GM19193 (cell line): ENCODE data around the gene TFCP2.

Source experiments
- POLR2A ChIP-seq: IDR thresholded peaks from 4 replicates; pipeline ENCODE4 v1.6.1; 2011; ENCODE audit not compliant: insufficient read depth, insufficient read length; ENCODE audit errors: extremely low read depth

TFCP2 gene

DNA sequence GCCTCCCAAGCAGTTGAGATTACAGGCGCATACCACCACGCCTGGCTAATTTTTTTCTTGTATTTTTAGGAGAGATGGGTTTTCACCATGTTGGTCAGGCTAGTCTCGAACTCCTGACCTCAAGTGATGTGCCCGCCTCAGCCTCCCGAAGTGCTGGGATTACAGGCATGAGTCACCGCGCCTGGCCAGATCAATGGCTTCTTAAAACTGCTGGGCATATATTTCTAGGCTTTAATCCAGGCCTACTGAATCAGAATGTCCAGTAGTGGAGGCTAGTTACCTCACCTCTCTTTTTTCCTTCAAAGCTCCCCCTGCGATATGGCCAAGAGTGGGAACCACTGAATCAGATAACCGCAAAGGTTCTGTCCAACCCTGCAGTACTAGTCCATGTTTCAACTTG lies 27.9 kb upstream of the TFCP2 start:
- no peak for TF ChIP-seq POLR2A

GRCh38 chr12:51200156-51200555 lies 27.2 kb upstream of the TFCP2 start:
- no peak for TF ChIP-seq POLR2A

DNA sequence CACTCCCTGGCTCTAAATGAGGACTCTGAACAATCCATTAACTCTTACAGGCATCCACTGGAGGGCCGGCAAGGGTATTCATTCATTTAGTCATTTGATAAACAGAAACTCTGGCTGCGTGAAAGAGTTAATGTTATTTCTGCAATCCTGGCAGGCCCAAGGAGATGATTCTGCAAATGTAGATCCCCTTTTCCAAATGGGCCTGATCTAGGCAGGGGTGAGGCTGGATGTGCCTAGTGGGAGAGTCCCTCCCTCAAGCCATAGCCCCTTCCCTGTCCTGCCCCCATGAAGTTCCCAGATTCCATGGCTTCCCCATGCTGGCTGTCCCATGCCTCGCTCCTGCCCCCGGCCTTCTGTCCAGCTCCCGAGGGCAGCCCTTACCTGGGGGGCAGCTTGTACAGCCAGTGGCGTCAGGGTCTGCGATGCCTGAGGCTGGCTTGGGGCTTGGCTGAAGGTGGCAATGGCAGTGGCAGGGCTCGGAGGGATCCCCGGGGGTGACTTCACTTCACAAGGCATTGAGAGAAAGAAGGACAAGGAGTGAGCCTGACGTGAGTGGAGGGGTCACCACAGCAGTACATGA lies 26.5 kb upstream of the TFCP2 start:
- no peak for TF ChIP-seq POLR2A

GRCh38 chr12:51198568-51199365 lies 25.8 kb upstream of the TFCP2 start:
- no peak for TF ChIP-seq POLR2A

DNA sequence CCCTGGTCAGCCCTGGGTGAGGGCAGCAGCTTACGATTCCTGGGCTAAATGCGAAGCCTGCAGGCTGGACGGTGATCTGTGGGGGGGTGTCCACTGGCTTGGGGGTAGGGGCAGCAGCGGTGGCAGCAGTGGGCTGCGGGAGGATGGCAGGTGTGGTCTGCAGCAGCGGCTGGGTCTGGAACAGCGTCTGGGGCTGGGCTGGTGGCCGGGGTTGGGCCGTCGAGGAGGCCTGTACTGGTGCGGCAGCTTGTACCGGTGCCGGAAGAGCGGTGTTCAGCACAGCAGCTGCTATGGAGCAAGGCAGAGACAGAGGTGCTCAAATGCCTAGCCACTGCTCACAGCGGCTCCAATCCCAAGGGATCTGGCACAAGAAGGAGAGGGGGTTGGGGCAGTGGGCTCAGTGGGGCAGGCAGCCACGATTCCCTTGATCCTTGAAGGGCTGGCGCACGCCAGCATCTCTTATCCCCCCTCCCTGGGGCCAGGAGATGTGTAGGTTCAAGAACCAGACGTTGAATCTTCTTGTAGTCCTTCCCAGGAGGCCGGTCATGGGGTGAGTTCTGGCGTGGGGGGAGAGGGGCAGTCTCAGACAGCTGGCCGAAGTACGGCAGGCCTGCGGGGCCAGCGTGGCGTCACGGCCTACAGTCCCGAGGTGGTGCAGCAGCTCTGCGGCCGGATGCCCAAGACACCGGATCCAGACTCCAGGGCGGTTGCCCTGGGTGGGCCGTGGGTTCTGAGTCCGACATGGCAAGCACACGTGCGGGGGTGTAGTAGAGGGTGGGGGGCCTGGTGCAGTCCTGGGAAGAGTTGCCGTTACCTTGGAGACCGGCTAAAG lies 25.0 kb upstream of the TFCP2 start:
- no peak for TF ChIP-seq POLR2A

- TF ChIP-seq POLR2A, result no peak
These were observed 23.6 kb upstream of the TFCP2 start for GRCh38 chr12:51196547-51196946.

GRCh38 chr12:51195841-51196240 lies 22.9 kb upstream of the TFCP2 start:
- no peak for TF ChIP-seq POLR2A

DNA sequence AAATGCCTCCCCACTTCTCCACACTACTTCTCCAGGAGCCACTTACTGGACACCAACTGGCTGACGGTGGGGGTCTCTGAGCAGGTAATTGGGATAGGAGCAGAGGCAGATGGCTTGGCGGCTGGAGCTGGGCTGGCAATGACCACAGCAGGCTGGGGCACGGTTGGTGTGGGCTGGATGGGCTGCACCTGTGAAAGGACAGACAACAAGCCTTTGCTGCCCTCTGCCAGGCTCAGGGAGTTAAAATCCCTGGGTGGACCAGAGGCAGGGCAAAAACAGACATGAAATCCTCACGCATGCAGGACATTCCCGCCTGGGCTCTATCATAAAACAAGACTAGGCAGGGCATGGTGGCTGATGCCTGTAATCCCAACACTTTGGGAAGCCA lies 19.3 kb upstream of the TFCP2 start:
- no peak for TF ChIP-seq POLR2A

GRCh38 chr12:51191516-51192283 lies 18.8 kb upstream of the TFCP2 start:
- no peak for TF ChIP-seq POLR2A

- TF ChIP-seq POLR2A, result no peak
These were observed 17.9 kb upstream of the TFCP2 start for GRCh38 chr12:51190820-51191219.

GRCh38 chr12:51189790-51190355 lies 16.9 kb upstream of the TFCP2 start:
- TF ChIP-seq POLR2A, result no peak

DNA sequence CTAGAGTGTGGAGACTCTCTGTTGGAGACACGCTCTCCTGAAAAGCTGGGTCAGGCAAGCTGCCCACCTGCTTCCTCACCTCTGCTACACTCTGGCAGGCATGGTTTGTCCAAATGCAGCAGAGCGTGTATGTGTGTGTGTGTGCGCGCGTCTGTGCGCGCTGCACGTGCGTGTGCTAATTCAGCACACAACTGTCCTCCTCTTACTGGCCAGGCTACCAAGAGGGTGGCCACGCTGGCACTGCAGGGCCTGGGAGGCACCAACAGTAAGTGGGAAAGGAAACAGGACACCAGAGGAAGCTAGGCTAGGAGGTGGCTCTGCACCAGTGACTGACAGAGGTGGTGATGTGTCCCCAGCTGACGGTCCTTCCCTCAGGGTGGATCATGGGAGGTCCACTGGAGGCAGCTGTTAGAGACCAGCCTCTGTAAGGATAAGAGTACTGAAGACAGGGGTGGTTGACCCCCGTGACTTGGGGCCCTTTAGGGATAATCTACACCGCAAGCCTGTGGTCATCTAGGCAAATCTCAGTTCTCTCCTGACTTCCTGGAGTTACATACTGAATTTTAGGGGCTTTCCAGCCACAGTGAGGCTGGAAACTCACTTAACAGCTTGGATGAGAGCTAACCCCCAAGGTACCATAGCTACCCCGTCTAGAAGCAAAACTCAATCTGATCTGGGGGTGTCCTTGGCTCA lies 15.6 kb upstream of the TFCP2 start:
- no peak for TF ChIP-seq POLR2A

GRCh38 chr12:51187370-51187987 lies 14.5 kb upstream of the TFCP2 start:
- no peak for TF ChIP-seq POLR2A
